Right ventricle myocardium superior (tissue), 1 donor: ENCODE data around the gene ZNF717. TPM values are rescaled to one million over a fixed set of nuclear protein-coding genes. Genes with fewer than 3 reads are reported as not detected.

ENCODE experiments used
- microRNA-seq: library from miRNA; unstranded; fragments of <30 nt; microRNA quantifications from one replicate; pipeline ENCODE4 v1.2.0, GENCODE V29; 2020
- total RNA-seq: library from RNA; stranded (reverse); fragmentation: NEBNext Ultra II Directional; extraction: Animal tissue kit (Norgen Biotek cat#: 25700); gene quantifications from one replicate; pipeline ENCODE4 v1.2.1, GENCODE V29; 2021
- donor health status: DM: no; HTN: yes; CAD: no; lungs with severe emphysema.

Gene ZNF717
- total RNA-seq, 1 donor from 2014 or later, result 7.0 TPM

Small RNAs within 50 kb of the gene (microRNA-seq; reads per million reads assigned to microRNA genes)
- gene MIR4273, result not detected

Other genes with a start within 250 kb of the ZNF717 start
- not detected for gene FRG2C, start 121.2 kb downstream of the ZNF717 start, total RNA-seq